K562 (cell line): ENCODE data around the gene MYL11. TPM values are rescaled to one million over a fixed set of nuclear protein-coding genes. Genes with fewer than 3 reads are reported as not detected.

Experiments used
- AFF4 ChIP-seq: sonication (generic); formaldehyde crosslinking; IDR thresholded peaks from 2 replicates; pipeline ENCODE4 v1.8.0; 2023; ENCODE audit warnings: mild to moderate bottlenecking, missing genetic modification reagents
- BRCA1 ChIP-seq, 2 experiments: fragments of 450-650 bp in 1 of 2; sonication (generic) in 1 of 2; formaldehyde crosslinking in 1 of 2; IDR thresholded peaks; 2 replicates each; pipeline versions ENCODE4 v1.5.0 to v1.6.1; 2017 to 2020; ENCODE audit warnings: mild to moderate bottlenecking in 1 of 2, missing genetic modification reagents in 1 of 2
- EGR1 ChIP-seq: fragments of 450-650 bp; conservative IDR thresholded peaks from 2 replicates; pipeline ENCODE4 v1.6.1; 2017; ENCODE audit warnings: mild to moderate bottlenecking
- FOXP1 ChIP-seq: sonication (generic); formaldehyde crosslinking; IDR thresholded peaks from 2 replicates; pipeline ENCODE4 v1.8.0; 2022; ENCODE audit warnings: mild to moderate bottlenecking, missing genetic modification reagents
- GTF2A2 ChIP-seq: IDR thresholded peaks from 2 replicates; pipeline ENCODE4 v1.6.1; 2016; ENCODE audit warnings: mild to moderate bottlenecking, missing genetic modification characterization, missing compliant biosample characterization
- LEF1 ChIP-seq: fragments of 450-650 bp; IDR thresholded peaks from 2 replicates; pipeline ENCODE4 v1.6.1; 2016; ENCODE audit warnings: mild to moderate bottlenecking
- MCM3 ChIP-seq: fragments of 450-650 bp; IDR thresholded peaks from 2 replicates; pipeline ENCODE4 v1.6.1; 2016
- MGA ChIP-seq: fragments of 450-650 bp; IDR thresholded peaks from 2 replicates; pipeline ENCODE4 v1.6.1; 2016; ENCODE audit warnings: mild to moderate bottlenecking, moderate library complexity
- NUFIP1 ChIP-seq: fragments of 450-650 bp; IDR thresholded peaks from 2 replicates; pipeline ENCODE4 v1.6.1; 2018; ENCODE audit not compliant: partially characterized antibody
- TCF7L2 ChIP-seq: fragments of 150-350 bp; IDR thresholded peaks from 2 replicates; pipeline ENCODE4 v1.6.1; 2016; ENCODE audit warnings: low read depth, mild to moderate bottlenecking, low read length, moderate library complexity
- XRCC4 ChIP-seq: IDR thresholded peaks from one replicate; pipeline ENCODE4 v1.6.1; 2011; ENCODE audit not compliant: insufficient read depth, insufficient read length; ENCODE audit errors: extremely low read depth
- polyA plus RNA-seq, 8 experiments: library from polyadenylated mRNA; depleted of rRNA in 4 of 8; stranded (reverse) in 5 of 8; unstranded in 3 of 8; fragments of >200 nt; fragmentation: Nextera tagmentation in 2 of 8; fragmentation: Illumina TruSeq in 1 of 8; extraction: Ambion mirVana in 2 of 8; extraction: Trizol in 1 of 8; gene quantifications; 2 replicates each; pipeline versions ENCODE4 v1.2.1 to v1.2.3, GENCODE V29; 2011 to 2014; ENCODE audit warnings: inconsistent platforms in 1 of 8, missing spikeins in 1 of 8
- total RNA-seq, 7 experiments: library from RNA; depleted of rRNA in 6 of 7; stranded (reverse); fragments of >200 nt in 6 of 7; fragmentation: Illumina TruSeq in 2 of 7; extraction: Trizol in 2 of 7; gene quantifications; 2 replicates each; pipeline versions ENCODE4 v1.2.1 to v1.2.3, GENCODE V29; 2011 to 2021; ENCODE audit warnings: low replicate concordance in 1 of 7

Gene MYL11
- total and polyA plus RNA-seq, 9 of the 15 experiments (the other 6 are each of a cell fraction or from before 2014, with no cell fraction given): 0.31 to 1.5 (median 0.73) TPM; not detected in 4

GRCh38 chr16:30378236-30379157, 3.9 kb downstream of the MYL11 start (continued):
- TF ChIP-seq AFF4 (peak; percentile 37; the same call in 1 of the 2 replicates), MCM3 (no peak), FOXP1 (peak; percentile 52; the same call in 1 of the 2 replicates), XRCC4 (no peak), LEF1 (no peak), GTF2A2 (tag) (no peak), TCF7L2 (no peak), NUFIP1 (no peak), BRCA1 (IDR thresholded peaks at IDR 0.05) (no peak), BRCA1 (CRISPR knock-in tag; IDR thresholded peaks at IDR 0.05) (no peak), MGA (peak; percentile 78), EGR1 (no peak)
